Testis (tissue), 3 donors: ENCODE measurements around the gene TWIST2. TPM values are rescaled to one million over a fixed set of nuclear protein-coding genes. Genes with fewer than 3 reads are reported as not detected.

Experiments
- DNase-seq: peaks from one replicate; pipeline ENCODE4 v3.0.0-alpha.2; 2019
- H3K27ac ChIP-seq, 2 donors: fragments of 200-600 bp; sonication (generic); one replicate each; pipeline ENCODE4 v1.5.1; 2019
- H3K27me3 ChIP-seq: fragments of 200-600 bp; sonication (generic); one replicate; pipeline ENCODE4 v1.5.1; 2019
- H3K36me3 ChIP-seq: fragments of 200-600 bp; sonication (generic); one replicate; pipeline ENCODE4 v1.5.1; 2017; ENCODE audit warnings: low read depth; ENCODE audit errors: missing control alignments
- H3K4me1 ChIP-seq: fragments of 200-600 bp; sonication (generic); one replicate; pipeline ENCODE4 v1.5.1; 2019
- H3K4me3 ChIP-seq, 2 donors: fragments of 200-600 bp; sonication (generic); one replicate each; pipeline ENCODE4 v1.5.1; 2017 to 2019
- H3K9me3 ChIP-seq: fragments of 200-600 bp; sonication (generic); one replicate; pipeline ENCODE4 v1.5.1; 2017
- POLR2A ChIP-seq: fragments of 450-650 bp; IDR thresholded peaks from one replicate; pipeline ENCODE4 v1.6.1; 2017; ENCODE audit warnings: antibody characterized with exemption, mild to moderate bottlenecking, moderate library complexity
- WGBS, 2 donors: methylation state at CpG; one replicate each; pipeline ENCODE4 v1.1.5; 2018; 5-methylcytosine and 5-hydroxymethylcytosine counted together
- intact Hi-C: fragments of 100-400 bp; cut with DNase I; formaldehyde crosslinking; loops from one replicate; pipeline ENCODE4 v1.15.1; 2023; ENCODE audit warnings: low total_unique reads
- polyA plus RNA-seq: library from polyadenylated mRNA; stranded (reverse); fragments of 350-450 nt; fragmentation: Illumina TruSeq; extraction: RNeasy Lipid Tissue Mini Kit (QIAGEN cat#74804); gene quantifications from one replicate; pipeline ENCODE4 v1.2.3, GENCODE V29; 2014; ENCODE audit warnings: low read depth, low replicate concordance; ENCODE audit not compliant: insufficient read depth
- total RNA-seq, 2 donors: library from RNA; depleted of rRNA; stranded (reverse); fragments of >200 nt; gene quantifications; one replicate each; pipeline ENCODE4 v1.2.3, GENCODE V29; 2016
- TF ChIP-seq, protein P1 (sequence below), 3 experiments: fragments of 450-650 bp in 2 of 3; fragments of 200-600 bp in 1 of 3; sonication (generic) in 1 of 3; IDR thresholded peaks; one replicate each; pipeline ENCODE4 v1.5.1; 2016 to 2019; ENCODE audit warnings: antibody characterized with exemption in 3 of 3, mild to moderate bottlenecking in 2 of 3, moderate library complexity in 1 of 3

TWIST2 gene
- total and polyA plus RNA-seq, 3 donors from 2014 or later, result 5.0 to 11.3 (median 10.3) TPM

DNA sequence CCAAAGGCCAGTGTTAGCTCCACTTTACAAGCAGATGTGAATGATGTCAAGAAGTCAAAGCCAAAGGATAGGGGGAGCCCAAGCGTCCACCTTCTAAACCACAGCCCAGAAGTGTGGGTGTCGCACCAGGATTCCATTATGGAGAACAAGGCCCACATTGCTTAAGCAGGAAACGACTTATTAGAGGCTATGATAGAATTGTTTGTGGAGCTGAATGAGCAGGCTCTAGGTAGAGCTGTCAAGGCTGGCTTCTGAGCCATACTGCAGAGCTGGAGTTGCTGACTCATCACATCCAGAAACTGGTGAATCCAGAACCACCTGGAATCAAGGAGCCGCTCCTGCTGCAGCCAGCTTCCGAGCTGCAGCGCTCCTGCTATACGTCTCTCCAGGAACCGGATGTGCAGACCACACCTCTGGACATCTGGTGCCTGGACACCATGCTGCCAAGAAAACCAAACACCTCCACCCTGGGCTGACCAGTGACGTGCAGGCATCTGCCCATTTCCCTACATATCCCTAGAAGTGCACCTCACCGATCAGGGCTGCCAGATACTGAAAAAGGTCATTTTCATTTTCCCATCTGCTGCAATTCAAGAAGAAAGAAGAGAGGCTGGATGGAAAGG, 6.2 kb upstream of the TWIST2 start:
- H3K36me3 ChIP-seq, result no peaks in the 10 kb centered on the region
- H3K4me3 ChIP-seq, result no peak overlapping the region
- DNase-seq, result no peak
- no peak overlapping the region for H3K27ac ChIP-seq
- whole genome bisulfite sequencing, 2 donors, result 73 to 77% methylated on average over 10 of the region's 10 CpGs
- TF ChIP-seq POLR2A, result no peak
- TF ChIP-seq, protein P1, sequence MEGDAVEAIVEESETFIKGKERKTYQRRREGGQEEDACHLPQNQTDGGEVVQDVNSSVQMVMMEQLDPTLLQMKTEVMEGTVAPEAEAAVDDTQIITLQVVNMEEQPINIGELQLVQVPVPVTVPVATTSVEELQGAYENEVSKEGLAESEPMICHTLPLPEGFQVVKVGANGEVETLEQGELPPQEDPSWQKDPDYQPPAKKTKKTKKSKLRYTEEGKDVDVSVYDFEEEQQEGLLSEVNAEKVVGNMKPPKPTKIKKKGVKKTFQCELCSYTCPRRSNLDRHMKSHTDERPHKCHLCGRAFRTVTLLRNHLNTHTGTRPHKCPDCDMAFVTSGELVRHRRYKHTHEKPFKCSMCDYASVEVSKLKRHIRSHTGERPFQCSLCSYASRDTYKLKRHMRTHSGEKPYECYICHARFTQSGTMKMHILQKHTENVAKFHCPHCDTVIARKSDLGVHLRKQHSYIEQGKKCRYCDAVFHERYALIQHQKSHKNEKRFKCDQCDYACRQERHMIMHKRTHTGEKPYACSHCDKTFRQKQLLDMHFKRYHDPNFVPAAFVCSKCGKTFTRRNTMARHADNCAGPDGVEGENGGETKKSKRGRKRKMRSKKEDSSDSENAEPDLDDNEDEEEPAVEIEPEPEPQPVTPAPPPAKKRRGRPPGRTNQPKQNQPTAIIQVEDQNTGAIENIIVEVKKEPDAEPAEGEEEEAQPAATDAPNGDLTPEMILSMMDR (IDR thresholded peaks at IDR 0.05), result no peak
- H3K27me3 ChIP-seq, result no peaks in the 10 kb centered on the region
- intact Hi-C loops, result loop anchor here (10.0 kb wide), 1 partner anchor 93 kb away; no protein-coding TSS in a partner anchor
- H3K4me1 ChIP-seq, result no peaks in the 10 kb centered on the region
- H3K9me3 ChIP-seq, result no peaks in the 10 kb centered on the region

DNA sequence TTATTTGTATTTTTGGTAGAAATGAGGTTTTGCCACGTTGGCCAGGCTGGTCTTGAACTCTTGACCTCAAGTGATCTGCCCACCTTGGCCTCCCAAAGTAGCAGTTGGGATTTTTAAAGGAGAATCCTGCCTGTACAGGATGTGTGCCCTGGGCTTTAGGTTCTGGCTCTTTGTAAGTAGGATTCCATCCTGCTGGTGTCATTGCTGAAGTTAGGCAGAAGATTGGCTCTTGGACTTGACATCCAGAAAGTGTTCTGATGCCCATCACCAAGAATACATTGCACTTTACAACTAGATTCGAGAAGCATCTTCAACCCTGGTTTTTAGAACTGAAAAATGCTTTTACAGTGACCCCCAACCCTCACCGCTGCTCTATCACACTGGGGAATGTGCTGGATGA, 4.4 kb upstream of the TWIST2 start:
- Histone ChIP-seq H3K27me3 (no peaks in the 10 kb centered on the region), H3K4me1 (no peaks in the 10 kb centered on the region), H3K36me3 (no peaks in the 10 kb centered on the region), H3K9me3 (no peaks in the 10 kb centered on the region), H3K27ac (no peak overlapping the region), H3K4me3 (no peak overlapping the region)
- WGBS, 2 donors, result 71 to 81% methylated on average over 3 of the region's 3 CpGs
- intact Hi-C loops, result loop anchor here (10.0 kb wide), 1 partner anchor 91 kb away; no protein-coding TSS in a partner anchor
- no peak for DNase-seq
- no peak for TF ChIP-seq POLR2A

DNA sequence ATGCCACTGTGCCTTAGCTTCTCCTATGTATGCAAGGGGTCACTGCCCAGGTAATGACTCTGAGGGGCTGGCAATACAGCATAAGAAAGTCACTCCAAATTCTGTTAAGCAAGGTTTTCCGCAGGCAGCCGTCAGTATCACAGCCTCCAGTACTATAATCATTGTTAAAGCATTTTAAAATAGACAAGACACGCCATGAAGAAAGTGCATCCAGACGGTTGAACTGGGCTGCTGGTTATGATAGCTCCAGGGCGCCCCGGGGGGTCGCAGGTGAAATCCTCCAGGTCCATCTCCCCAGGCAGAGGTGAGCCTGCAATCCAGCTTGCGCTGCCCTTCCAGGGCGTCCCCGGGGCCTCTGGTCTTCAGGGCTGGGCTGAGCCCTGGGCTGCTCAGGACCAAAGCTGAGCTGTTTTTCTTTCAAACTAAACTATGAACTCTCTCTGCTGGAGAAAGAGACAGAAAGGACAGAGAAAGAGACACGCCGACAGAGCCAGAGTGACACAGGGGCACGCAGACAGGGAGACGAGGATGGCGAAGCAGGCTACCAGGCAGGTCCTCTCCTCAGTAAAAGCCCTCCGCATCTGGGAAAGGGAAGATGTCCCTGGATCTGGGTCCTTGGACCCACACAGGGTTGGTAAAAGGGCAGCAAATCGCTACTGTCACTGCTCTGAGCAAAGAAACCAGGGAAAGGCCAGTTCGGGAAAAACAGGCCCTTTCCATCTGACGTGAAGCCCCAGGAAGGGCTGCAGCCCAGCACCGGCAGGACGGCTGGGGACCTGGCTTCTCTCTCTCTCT, 2.1 kb upstream of the TWIST2 start:
- H3K4me3 ChIP-seq, result peak overlapping the region; percentile 60 to 81
- TF ChIP-seq POLR2A, result no peak
- TF ChIP-seq, protein P1 (IDR thresholded peaks at IDR 0.05), result no peak
- H3K4me1 ChIP-seq, result no peaks in the 10 kb centered on the region
- no peaks in the 10 kb centered on the region for H3K27me3 ChIP-seq
- DNase-seq, result no peak
- H3K9me3 ChIP-seq, result no peaks in the 10 kb centered on the region
- no peaks in the 10 kb centered on the region for H3K36me3 ChIP-seq
- H3K27ac ChIP-seq, result peak overlapping the region; percentile 72 to 84
- 58 to 61% methylated on average over 20 to 21 of the region's 21 CpGs for WGBS, 2 donors
- intact Hi-C loops, result loop anchor here (10.0 kb wide), 1 partner anchor 89 kb away; no protein-coding TSS in a partner anchor

GRCh38 chr2:238846378-238846627, 1.6 kb upstream of the TWIST2 start:
- Histone ChIP-seq H3K27me3 (no peaks in the 10 kb centered on the region), H3K4me3 (peak overlapping the region; percentile 60 to 81), H3K4me1 (no peaks in the 10 kb centered on the region), H3K36me3 (no peaks in the 10 kb centered on the region), H3K27ac (peak overlapping the region; percentile 72 to 84), H3K9me3 (no peaks in the 10 kb centered on the region)
- TF ChIP-seq, protein P1 (IDR thresholded peaks at IDR 0.05), result no peak
- TF ChIP-seq POLR2A, result no peak
- WGBS, 2 donors, result 31 to 35% methylated on average over 16 to 19 of the region's 19 CpGs
- no peak for DNase-seq
- intact Hi-C loops, result loop anchor here (10.0 kb wide), 1 partner anchor 88 kb away; no protein-coding TSS in a partner anchor

DNA sequence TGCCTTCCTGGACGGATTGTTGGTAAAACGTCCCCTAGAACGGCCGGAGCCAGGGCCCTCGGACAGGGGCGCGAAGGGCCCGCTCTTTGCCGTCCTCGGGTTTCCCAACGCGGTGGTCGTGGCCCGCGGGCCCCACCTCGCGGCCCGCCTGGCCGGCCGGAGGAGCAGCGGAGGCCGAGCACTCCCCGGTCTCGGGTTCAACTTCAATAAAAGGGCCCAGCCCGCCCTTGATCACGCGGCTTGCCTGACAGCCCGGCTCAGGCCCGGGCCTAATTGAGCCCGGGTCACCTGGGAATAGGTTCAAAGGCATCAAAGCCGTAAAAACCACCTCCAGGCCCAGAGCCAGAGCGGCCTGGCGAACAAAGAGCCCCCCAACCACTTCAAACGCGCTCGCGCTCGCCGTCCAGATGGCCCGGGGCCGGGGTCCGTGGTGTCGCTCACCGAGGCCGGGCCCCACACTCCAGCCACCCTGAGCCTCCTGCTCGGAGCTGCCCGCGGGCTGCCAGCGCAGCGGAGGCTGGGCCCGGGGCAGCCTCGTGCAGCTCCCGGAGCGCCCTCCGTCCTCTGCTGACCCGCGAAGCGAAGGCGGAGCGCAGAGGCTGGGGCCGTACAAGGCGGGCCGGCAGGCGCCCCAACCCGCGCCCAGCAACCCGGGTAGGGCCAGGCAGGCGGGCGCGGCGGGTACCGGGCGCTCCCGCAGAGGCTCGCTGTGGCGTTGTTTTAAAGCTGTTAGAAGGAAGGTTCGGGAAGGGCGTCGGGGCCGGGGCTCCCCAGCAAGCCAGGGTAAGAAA, 1.1 kb upstream of the TWIST2 start:
- WGBS, 2 donors, result 18 to 51% methylated on average over 11 to 67 of the region's 80 CpGs
- H3K36me3 ChIP-seq, result no peaks in the 10 kb centered on the region
- no peak for TF ChIP-seq POLR2A
- TF ChIP-seq, protein P1 (IDR thresholded peaks at IDR 0.05), result no peak
- no peaks in the 10 kb centered on the region for H3K4me1 ChIP-seq
- intact Hi-C loops, result loop anchor here (10.0 kb wide), 1 partner anchor 88 kb away; no protein-coding TSS in a partner anchor
- H3K4me3 ChIP-seq, result peak overlapping the region; percentile 60 to 81
- DNase-seq, result no peak
- peak overlapping the region; percentile 72 to 84 for H3K27ac ChIP-seq
- H3K27me3 ChIP-seq, result no peaks in the 10 kb centered on the region
- H3K9me3 ChIP-seq, result no peaks in the 10 kb centered on the region
